ENCODE measurements around the gene SLIT3. TPM values are rescaled to one million over a fixed set of nuclear protein-coding genes. Genes with fewer than 3 reads are reported as not detected.

SLIT3 gene
- total and polyA plus RNA-seq, 4 donors, result 4.6 to 48.5 (median 19.8) TPM

DNA sequence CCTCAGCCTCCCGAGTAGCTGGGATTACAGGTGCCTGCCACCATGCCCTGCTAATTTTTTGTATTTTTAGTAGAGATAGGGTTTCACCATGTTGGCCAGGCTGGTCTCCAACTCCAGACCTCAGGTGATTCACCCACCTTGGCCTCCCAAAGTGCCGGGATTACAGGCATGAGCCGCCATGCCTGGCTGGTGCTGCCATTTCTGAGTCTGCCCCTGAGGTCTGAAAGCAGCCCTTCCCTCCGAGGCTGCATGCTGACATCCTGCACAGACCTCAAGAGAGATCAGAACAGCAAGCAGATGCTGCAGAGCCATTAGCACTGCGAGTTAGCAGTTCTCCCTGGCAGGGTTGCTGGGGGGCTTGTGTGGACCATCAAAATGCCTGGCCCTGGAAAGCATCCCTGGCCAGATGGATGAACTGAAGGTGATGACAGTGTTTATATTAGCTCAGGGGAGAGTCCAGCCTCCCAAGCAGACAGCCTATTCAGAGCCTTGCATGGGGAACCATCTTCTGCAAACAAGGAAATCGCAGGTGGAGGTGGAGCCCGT lies 545.3 kb downstream of the SLIT3 start:
- Histone ChIP-seq H3K4me1 (ENCODE audit: control insufficient read depth in 5 of 5, insufficient read depth in 5 of 5, low read length in 5 of 5) (no peaks in the 10 kb centered on the region), H3K36me3 (ENCODE audit: control insufficient read depth in 4 of 4, insufficient read depth in 4 of 4, low read length in 4 of 4) (peaks cover 0 to 14% (median 7%) of the 10 kb centered on the region in 4 donors), H3K27me3 (ENCODE audit: control insufficient read depth in 3 of 3, insufficient read depth in 3 of 3, low read length in 2 of 3) (peaks cover 0 to 11% (median 0%) of the 10 kb centered on the region in 3 donors), H3K9me3 (ENCODE audit: control insufficient read depth in 4 of 4, insufficient read depth in 3 of 4, low read length in 3 of 4) (no peaks in the 10 kb centered on the region), H3K27ac (ENCODE audit: low read depth in 1 of 2, low read length in 1 of 2) (no peak overlapping the region), H3K4me3 (no peak overlapping the region), H3K9ac (ENCODE audit: insufficient read depth in 1 of 2, low read length in 2 of 2) (no peak overlapping the region)
- TF ChIP-seq, protein P1, sequence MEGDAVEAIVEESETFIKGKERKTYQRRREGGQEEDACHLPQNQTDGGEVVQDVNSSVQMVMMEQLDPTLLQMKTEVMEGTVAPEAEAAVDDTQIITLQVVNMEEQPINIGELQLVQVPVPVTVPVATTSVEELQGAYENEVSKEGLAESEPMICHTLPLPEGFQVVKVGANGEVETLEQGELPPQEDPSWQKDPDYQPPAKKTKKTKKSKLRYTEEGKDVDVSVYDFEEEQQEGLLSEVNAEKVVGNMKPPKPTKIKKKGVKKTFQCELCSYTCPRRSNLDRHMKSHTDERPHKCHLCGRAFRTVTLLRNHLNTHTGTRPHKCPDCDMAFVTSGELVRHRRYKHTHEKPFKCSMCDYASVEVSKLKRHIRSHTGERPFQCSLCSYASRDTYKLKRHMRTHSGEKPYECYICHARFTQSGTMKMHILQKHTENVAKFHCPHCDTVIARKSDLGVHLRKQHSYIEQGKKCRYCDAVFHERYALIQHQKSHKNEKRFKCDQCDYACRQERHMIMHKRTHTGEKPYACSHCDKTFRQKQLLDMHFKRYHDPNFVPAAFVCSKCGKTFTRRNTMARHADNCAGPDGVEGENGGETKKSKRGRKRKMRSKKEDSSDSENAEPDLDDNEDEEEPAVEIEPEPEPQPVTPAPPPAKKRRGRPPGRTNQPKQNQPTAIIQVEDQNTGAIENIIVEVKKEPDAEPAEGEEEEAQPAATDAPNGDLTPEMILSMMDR (IDR thresholded peaks at IDR 0.05; ENCODE audit: control extremely low read depth, extremely low read depth), result no peak
- ATAC-seq (ENCODE audit: insufficient read depth, low FRiP score) (no peak), DNase-seq (no peak)
- 73 to 91% methylated on average over 7 of the region's 7 CpGs for WGBS, 2 donors

DNA sequence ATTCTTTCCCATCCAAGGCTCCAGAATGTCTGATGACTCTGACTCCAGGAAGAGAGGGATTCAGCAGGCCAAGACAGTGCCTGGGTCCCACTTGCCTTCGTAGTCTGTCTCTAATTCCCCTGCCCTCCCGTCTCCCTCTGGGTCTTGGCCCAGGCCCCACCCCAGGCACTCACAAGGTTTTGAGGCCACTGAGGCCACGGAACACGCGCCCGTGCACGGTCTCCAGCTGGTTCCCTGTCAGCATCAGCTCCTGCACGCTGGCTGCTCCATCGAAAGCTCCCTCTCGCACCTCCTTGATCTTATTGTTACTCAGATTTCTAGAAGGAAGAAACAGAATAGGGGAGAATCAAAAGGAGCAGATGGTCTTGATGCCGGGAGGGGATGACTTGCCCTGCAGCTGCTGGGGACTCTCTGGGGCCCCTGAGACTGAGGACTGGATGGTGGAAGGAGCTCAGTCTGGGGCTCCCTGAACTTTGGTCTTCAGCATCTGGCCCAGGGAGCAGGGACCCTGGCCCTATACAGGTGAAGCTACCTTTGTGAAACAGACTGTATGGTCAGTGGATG lies 547.2 kb downstream of the SLIT3 start:
- no peaks in the 10 kb centered on the region for H3K4me1 ChIP-seq (ENCODE audit: control insufficient read depth in 5 of 5, insufficient read depth in 5 of 5, low read length in 5 of 5)
- ATAC-seq (ENCODE audit: insufficient read depth, low FRiP score), result no peak
- DNase-seq, result no peak
- H3K9me3 ChIP-seq (ENCODE audit: control insufficient read depth in 4 of 4, insufficient read depth in 3 of 4, low read length in 3 of 4), result no peaks in the 10 kb centered on the region
- no peak overlapping the region for H3K9ac ChIP-seq (ENCODE audit: insufficient read depth in 1 of 2, low read length in 2 of 2)
- WGBS, 2 donors, result 79 to 91% methylated on average over 11 of the region's 11 CpGs
- TF ChIP-seq, protein P1 (IDR thresholded peaks at IDR 0.05; ENCODE audit: control extremely low read depth, extremely low read depth), result no peak
- no peak overlapping the region for H3K4me3 ChIP-seq
- no peak overlapping the region for H3K27ac ChIP-seq (ENCODE audit: low read depth in 1 of 2, low read length in 1 of 2)
- peaks cover 0 to 16% (median 6%) of the 10 kb centered on the region in 4 donors for H3K36me3 ChIP-seq (ENCODE audit: control insufficient read depth in 4 of 4, insufficient read depth in 4 of 4, low read length in 4 of 4)
- peaks cover 0 to 11% (median 0%) of the 10 kb centered on the region in 3 donors for H3K27me3 ChIP-seq (ENCODE audit: control insufficient read depth in 3 of 3, insufficient read depth in 3 of 3, low read length in 2 of 3)

DNA sequence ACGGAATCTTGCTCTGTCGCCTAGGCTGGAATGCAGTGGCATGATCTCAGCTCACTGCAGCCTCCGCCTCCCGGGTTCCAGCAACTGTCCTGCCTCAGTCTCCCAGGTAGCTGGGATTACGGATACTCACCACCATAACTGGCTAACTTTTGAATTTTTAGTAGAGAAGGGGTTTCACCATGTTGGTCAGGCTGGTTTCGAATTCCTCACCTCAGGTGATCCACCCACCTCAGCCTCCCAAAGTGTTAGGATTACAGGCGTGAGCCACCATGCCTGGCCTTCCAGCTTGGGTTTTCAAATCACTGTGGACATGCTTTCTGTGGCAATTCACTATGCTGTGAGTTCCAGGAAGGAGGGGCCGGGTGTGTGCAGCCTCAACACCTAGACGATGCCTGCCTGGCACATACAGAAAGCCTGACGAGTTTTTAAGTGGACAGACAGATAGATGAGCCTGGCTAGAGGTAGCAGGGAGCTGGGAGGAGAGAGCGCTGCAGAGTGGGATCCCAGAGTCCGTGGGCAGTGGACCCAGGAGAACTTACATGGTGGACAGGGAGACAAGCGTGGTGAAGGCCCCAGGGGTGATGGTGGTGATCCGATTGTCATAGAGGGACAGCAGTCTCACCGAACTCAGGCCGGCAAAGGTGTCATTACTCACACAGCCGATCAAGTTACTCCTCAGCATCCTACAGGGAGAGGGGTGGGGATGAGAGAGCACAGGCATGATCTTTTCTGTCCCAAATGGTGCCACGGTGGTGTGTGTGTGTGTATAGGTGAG lies 548.3 kb downstream of the SLIT3 start:
- no peak overlapping the region for H3K9ac ChIP-seq (ENCODE audit: insufficient read depth in 1 of 2, low read length in 2 of 2)
- H3K27ac ChIP-seq (ENCODE audit: low read depth in 1 of 2, low read length in 1 of 2), result no peak overlapping the region
- TF ChIP-seq, protein P1 (IDR thresholded peaks at IDR 0.05; ENCODE audit: control extremely low read depth, extremely low read depth), result no peak
- H3K27me3 ChIP-seq (ENCODE audit: control insufficient read depth in 3 of 3, insufficient read depth in 3 of 3, low read length in 2 of 3), result peaks cover 0 to 11% (median 0%) of the 10 kb centered on the region in 3 donors
- H3K4me1 ChIP-seq (ENCODE audit: control insufficient read depth in 5 of 5, insufficient read depth in 5 of 5, low read length in 5 of 5), result no peaks in the 10 kb centered on the region
- ATAC-seq (ENCODE audit: insufficient read depth, low FRiP score), result no peak
- DNase-seq, result no peak
- H3K4me3 ChIP-seq, result no peak overlapping the region
- 83 to 89% methylated on average over 18 of the region's 18 CpGs for WGBS, 2 donors
- H3K9me3 ChIP-seq (ENCODE audit: control insufficient read depth in 4 of 4, insufficient read depth in 3 of 4, low read length in 3 of 4), result no peaks in the 10 kb centered on the region
- peaks cover 0 to 22% (median 6%) of the 10 kb centered on the region in 4 donors for H3K36me3 ChIP-seq (ENCODE audit: control insufficient read depth in 4 of 4, insufficient read depth in 4 of 4, low read length in 4 of 4)
